GM18858 (cell line): ENCODE measurements around the gene BMP8B.

Experiments used
- ATAC-seq: cut with Tn5 transposase; IDR thresholded peaks from one replicate; pipeline ENCODE4 v1.9.1; 2021; ENCODE audit not compliant: unreplicated experiment

The BMP8B gene

DNA sequence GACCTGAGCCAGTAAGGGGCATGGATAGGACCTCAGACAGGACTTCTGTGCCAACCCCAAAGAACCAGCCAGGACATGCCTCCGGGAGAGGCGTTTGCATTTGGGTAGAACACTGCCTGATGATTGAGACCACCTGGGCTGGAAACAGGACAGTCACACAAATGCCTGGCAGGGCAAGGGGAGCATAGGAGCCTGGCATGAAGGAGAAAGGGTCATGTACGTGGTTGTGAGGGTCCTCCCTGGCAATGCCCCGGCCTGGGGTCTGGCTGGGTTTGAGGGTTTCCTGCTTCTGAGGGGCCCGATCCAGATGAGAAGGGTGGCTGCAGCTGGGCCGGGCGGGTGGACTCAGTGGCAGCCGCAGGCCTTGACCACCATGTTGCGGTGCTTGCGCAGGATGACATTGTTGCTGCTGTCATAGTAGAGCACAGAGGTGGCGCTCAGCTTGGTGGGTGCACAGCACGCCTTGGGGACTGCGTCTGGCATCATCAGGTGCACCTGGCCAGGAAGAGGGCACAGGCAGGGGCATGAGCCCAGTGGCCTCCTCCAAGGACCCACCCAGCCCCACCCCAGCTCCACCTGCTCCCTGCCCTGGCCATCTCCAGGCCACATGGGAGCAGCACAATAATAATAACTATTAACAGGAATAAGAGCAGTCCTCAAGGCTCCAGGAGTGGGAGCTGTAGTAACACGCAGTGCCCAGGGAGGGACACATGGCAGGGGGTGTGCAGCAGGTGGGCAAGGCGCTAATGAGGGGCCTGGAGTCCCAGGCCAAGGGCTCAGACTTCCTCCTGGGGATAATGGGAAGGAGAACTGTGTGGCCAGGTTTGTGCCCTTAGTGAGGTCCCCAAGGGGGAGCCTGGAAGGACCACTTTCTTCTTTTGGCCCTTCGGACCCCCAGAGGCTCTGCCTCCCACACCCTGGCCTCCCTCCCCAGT lies 28.3 kb downstream of the BMP8B start:
- ATAC-seq: no peak

DNA sequence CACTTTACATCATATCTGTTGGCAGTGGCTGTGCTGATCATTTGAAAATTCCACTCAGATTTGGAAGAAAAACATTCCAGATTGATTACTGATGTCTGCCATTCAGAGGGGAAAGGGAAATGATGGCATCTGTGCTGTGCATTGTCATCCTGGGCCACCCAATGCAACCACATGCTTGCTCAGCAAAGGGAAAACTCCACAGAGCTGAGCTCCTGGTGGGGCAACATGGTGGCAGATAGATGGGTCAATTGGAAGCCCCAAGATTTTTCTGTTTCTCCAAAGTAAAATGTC lies 29.3 kb downstream of the BMP8B start:
- ATAC-seq: no peak

DNA sequence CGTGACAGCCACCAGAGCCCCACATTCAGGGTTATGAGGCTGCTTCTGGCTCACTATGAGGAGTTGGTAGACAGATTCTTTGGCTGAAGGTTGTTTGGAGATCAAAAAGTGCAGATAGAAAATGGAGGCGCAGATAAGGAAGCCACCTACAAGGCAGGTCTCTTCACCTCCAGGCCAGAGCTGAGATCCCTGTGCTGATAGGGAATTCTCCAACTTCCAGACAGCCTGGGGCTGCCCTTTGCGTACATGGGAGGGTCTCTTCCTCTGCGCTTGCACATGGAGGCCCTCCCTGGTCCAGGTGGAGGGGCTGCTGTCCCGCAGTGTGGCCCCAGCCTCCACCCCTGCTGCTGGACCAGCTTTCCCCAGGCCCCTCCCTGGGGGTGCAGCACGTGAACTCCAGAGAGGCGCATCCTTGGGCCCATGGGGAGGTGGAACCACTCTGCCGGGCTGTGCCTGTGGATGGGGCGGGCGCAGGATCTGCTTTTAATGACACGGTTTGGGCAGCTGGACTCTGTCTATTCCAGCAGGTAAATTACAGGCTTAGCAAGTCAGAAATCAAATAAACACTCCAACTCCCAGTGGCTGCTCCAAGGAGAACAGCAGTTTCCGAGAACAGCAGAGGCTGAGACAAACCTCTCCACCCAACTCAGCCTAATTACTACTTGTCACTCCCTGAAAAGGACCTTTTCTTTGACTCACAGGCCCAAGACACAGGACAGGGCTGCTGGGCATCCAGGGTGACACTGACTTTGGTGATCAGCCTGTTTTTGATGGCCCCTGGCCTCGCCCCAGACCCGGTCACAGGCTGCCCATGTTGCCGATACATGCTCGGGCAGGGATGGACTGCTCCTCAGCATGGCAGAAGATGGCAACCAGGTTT lies 29.9 kb downstream of the BMP8B start:
- ATAC-seq: no peak

DNA sequence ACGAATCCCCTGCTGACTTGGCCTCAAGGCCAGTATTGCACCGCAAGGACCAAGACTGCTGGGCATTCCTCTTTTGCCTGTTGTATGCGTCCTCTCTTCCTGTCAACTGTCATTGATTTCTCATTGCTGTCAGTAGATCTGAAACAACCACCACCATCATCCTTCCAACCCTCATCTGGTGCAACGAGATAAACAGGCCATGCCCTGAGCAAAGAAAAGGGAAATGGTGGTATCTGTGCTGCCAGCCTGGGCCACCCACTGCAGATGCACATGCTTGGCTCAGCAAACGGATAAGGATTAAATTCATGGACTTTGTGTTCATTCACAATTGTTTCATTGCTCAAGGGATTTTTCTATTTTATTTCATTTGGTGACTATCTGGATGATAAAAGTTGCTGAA lies 31.2 kb downstream of the BMP8B start:
- no peak for ATAC-seq

DNA sequence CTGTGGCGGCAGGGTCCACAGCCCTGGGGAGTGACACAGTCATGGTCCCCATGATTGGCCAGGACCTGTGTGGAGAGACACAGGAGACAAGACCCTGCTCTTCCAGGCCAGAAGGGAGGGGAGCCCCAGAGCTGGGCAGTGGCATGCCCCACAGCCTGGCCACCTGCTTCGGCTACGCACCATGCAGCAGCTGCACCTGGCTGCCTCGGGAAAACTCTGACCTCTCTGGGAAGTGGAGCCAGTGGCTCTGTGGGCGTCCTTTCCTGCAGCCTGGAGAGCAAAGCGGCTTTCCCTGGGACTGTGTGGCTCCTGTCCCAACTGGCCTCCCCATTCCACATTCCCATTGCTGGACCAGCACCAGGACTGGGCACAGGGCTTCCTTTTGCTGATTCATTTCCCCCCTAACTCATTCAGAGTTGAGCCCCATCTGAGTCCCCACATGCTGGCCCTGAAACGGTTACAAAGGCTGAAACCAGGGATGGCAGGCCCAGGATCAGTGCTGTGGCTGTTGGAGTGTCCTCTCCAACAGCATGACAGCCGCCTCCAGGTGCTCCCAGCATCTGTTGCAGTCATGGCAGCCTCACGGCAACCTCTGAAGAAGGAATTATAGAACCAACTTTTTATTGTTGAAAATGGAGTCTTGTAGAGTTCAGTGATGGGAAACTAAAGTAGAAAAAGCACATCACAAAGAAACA lies 32.6 kb downstream of the BMP8B start:
- no peak for ATAC-seq

DNA sequence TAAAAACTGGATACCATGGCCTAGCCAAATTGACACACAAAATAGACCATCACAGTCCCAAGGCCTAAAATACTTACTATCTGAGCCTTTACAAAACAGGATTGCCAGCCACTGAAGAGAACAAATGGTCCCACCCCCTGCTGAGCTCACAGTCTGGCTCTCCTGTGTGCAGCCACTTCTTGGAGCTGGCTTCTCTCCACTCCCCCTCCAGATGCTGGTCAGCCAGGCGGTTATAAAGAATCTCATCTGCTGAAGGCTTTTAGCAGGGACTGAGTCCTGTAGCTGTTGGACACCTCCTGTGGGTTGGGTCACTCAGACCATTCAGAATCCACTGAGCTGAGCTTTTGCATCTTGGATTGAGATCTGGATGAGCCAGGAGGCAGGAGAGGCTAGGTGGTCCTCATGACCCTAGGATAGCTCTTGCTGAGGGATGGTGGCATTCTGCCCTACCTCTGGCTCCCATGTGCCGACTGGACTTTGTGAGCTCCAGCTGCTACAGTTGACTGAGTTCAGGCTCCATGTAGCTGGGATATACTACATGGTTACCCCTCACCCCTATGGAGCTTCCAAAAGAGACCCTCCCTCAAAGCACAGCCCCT lies 33.7 kb downstream of the BMP8B start:
- ATAC-seq: no peak

DNA sequence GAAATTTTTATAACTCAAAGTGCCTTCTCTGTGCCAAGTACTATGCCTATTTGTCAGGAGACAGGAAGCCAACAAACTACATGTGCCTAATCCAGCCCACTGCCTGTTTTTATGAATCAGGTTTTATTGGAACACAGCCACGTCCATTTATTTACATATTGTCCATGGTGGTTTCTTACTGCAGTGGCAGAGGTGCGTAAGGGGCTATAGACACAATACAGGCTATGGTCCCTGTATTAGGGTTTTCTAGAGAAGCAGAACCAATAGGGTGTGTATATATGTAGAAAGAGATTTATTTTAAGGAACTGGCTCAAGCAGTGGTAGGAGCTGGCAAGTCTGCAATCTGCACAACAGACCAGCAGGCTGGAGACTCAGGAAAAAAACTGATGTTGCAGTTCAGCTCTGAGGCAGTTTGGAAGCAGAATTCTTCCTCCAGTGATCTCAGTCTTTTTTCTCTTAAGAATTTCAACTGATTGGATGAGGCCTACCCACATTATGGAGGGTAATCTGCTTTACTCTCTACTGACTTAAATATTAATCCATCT lies 34.6 kb downstream of the BMP8B start:
- no peak for ATAC-seq

DNA sequence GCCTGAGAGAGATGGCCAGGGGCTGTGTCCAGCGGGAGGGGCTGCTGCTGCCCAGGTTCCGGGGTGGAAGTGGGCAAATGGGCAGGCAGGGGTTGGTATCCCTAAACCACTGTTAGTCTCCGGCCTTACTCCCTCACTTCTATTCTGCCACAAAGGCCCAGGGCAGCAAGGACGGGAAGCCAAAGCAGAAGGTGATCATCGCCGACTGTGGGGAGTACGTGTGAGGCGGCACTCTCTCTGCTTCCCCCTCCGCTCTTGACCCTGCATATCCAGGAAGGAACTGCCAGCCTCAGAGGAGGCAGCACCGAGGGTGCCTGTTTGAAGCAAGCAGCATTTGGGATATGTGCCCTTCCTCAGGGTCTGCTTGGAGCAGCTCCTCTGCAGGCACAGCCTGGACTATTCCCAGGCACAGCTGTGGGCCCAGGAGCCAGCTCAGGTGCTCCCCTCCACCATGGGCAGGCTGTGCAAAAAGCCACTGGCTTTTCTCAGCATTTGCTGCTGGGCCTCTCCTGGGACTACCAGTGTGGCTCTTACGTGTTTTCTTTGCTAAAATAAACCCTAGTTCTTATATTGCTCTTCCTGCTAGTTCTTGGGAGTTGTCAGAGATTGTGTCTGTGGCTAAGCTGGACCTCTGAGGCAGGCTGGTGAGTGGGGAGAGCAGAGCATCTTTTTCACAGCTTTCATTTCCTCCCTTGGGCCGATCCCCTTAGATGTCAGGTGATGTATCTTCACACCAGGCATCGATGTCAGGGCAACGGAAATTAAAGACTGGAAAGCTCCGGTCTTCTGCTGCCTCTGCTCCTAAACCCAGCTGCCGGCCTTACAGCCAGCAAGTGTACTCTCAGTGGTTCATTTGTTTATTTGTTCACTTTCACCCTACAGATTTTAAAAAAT lies 35.3 kb downstream of the BMP8B start:
- no peak for ATAC-seq

DNA sequence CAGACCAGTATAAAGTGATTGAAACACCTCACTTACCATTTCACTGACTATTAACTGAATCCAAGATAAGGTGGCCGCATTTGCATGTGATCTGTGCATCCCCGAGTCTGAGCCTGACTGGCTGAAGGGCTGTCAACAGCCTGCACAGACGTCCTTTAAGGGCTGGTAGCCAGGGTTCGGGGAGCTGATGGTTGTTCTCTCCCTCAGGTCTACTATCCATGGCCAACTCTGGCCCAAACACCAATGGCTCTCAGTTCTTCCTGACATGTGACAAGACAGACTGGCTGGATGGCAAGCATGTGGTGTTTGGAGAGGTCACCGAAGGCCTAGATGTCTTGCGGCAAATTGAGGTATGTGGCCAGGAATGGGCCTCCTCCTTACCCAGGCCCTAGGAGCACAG lies 36.0 kb downstream of the BMP8B start:
- no peak for ATAC-seq

DNA sequence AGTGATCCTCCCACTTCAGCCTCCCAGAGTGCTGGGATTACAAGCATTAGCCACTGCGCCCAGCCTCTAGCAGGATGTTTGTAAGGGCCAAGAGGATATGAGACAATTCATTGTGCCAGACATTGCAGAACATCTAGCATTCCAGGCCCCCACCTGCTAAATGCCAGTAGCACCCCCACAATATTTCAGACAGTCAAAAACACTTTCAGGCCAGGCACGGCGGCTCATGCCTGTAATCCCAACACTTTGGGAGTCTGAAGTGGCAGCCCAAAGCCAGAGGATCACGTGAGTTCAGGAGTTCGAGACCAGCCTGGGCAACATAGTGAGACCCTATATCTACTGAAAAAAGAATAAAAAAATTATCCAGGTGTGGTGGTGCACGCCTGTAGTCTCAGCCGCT lies 37.1 kb downstream of the BMP8B start:
- ATAC-seq: no peak

DNA sequence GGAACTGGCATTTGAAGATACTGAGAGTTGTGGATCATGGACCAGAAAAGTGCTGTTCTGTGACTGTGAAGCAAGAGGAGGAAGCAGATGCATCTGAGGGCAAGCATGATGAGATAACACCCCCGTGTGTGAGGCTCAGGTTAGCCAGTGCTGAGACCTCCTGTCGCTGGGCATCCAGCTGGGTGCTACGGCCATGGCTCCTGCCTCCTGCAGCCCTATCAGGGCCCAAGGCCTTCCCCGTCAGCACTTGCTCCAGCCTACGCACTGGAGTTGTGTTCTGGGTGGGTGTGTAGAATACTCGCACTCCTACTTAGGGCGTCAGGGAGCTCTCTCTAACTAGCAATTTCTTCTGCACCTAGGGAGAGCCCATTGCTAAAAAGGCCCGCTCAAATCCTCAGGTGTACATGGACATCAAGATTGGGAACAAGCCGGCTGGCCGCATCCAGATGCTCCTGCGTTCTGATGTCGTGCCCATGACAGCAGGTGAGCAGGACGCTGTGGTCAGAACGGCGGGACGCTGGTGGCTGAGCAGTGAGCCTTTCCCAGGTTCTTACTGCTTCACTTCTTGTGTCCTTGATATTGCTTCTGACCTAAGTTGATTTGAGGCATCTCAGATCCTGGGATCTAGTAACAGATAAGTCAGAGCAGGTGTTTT lies 43.5 kb downstream of the BMP8B start:
- ATAC-seq: no peak

DNA sequence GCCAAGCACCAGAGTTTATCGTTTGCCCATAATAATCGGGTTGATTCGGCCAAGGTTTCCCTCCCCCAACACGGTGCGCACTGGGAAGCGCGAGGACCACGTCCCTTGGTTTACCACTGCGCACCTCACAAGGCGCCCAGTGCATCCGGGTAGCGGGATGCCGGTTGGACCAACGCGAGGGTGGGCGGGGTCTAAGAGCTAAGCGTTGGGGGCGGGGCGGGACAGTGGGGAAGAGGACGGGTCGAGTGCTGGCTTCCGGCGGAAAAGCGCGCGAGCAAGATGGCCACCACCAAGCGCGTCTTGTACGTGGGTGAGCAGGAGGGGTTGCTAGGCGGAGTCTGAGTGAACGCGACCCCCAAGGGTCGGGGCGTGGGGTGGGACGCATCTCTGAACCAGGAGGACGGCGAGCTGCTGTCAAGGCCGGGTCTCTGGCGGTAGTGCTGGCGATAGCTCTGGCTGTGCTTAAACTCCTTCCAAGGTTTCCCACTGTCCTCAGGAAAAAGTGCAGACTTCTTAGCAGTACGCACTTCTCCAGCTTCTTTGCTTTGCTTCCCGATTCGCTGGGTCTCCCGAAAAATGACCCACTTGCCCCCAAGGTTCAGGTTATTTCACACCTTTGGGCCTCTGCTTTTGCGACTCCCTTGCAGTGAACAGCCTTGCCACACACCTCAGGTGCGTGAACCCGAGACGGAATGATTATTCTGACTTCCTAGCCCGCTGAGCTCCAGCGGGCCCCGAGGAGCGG lies 49.9 kb downstream of the BMP8B start, which contains the start of gene PPIE:
PPIE (plus strand) TSS at position 261 of the 745 bp plus-strand sequence; CDS start at position 280, 19 bp downstream.
- ATAC-seq: no peak

DNA sequence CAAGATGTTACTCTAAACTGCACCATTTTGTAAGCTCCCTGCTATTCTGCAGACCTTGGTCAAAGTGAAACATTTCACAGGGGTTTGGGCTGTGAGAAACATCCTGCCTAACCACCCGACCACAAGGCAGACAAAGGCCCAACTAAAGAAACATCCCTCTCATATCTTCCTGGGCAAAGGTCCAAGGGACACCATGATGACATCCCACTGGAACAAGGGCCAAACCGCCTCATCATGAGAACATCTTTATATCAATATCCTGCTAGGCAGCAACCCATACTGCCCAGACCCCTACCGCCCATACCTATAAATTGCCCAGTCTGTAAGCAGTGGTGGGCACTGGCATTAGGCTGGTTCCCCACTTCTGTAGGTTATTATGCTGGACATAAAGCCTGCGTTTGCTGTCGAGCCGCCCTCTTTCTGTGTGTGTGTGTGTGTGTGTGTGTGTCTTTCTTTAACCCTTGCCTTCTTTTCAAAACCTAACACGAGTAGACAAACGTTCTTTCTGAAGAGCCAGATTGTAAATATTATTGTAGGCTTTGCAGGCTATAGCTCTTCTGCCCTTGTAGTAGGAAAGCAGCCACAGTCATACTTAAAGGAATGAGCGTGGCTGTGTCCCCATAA lies 51.0 kb downstream of the BMP8B start:
- no peak for ATAC-seq

DNA sequence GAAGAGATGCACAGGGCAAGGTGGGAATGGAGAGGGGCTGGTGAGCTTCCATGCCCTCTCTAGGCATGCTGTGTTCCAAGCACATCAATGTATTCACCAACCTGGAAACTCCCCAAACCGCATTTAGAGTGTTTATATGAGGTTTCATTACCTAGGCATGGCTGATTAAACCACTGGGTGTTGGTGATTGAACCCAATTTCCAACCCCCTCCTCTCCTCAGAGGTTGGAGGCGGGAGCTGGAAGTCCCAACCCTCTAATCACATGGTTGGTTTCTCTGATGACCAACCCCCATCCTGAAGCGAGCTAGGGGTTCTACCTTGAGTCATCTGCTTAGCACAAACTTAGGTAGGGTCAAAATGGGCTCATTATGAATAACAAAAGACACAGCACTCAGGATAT lies 52.9 kb downstream of the BMP8B start:
- no peak for ATAC-seq

DNA sequence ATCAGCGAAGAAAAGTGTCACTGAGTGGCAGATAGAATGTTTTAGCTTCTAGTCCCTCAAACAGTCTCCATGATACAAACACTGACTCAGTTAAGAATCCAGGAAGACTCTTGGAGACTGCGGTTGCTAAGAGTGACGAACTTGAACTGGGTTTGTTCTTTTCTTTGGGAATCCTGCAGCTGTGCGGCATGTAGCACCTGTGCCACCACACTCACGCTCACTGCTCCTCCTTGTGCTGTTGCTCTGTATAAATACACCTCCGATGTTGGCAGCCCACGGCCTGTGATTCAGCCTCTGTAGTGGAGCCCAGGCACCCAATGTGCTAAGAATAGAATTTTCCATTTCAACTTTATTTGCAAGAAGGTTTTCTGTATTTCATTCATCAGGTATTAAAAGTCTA lies 55.5 kb downstream of the BMP8B start:
- no peak for ATAC-seq

DNA sequence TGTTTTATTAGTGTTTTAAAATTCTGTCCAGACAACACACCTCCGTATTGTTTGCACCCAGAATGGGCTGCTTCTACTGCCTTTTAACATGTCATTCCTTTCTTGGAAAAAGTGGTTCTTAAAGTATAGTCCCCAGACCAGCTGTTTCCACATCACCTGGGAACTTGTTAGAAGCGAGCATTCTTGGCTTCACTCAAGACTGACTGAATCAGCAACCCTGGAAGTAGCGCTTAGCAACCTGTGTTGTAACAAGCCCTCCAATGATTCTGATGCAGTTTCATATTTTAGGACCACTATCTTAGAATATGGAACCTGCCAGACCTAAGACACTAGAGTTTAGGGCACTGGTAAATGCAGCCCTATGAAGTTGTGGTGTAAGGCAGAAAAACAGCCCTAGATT lies 55.9 kb downstream of the BMP8B start:
- no peak for ATAC-seq

DNA sequence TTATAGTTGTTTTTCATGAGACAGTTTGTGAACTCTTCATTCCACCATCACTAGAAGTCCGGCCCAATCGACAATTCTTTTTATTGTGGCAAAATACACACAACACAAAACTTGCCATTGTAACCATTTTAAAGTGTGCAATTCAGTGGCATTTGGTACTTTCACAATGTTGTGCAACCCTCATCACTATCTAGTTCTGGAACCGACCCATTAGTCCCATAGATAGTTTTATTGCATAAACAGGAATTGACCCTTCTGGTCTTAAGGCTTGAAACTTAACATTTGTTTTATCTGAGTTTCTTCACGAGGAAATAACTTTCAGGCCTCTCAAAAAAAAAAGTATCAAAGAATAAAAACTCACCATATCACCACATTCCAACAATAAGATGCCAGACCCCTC lies 58.8 kb downstream of the BMP8B start:
- ATAC-seq: no peak

DNA sequence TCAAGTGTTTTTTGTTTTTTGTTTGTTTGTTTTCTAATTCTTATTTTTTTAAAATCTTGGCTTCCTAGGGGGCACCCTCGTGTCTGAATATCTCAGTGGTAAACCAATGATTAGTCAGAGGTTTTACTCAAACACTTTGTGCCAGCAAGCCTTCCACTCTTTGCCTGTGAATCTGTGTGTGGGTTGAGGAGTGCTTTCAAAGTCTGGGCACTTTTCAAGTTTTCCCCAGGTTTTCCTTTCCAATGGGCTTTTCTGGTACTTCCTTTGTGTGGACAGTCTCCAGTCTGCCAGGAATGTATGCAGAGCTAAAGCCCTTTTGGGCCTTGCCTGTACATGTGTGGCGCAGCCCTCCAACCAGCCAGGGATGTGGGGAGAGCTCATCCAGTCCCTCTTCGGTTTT lies 59.6 kb downstream of the BMP8B start:
- no peak for ATAC-seq
